ENCODE data around the gene POLR2B.
"Not testable (repeated sequence)": the region's sequence is repeated elsewhere in the genome, so short reads cannot be mapped to it uniquely, and the experiment has no call there.

Gene POLR2B

GRCh38 chr4:56978750-56979303, at the start of gene POLR2B:
Gene POLR2B, plus strand, starts transcription at chr4:56978896. Its CDS starts 90 bp downstream, at chr4:56978986.
- H3K36me3 Mint-ChIP-seq (ENCODE audit: low read depth), result peaks cover 86% of the 10 kb centered on the region
- DNase-seq, result peak; percentile 89
- peak within 1 kb of the TSS; percentile 100 for H3K27ac Mint-ChIP-seq
- H3K9me3 Mint-ChIP-seq, result peaks cover under 1% of the 10 kb centered on the region
- no peaks in the 10 kb centered on the region for H3K27me3 Mint-ChIP-seq
- peak within 1 kb of the TSS; percentile 99 for H3K4me3 Mint-ChIP-seq
- peaks cover 49% of the 10 kb centered on the region for H3K4me1 Mint-ChIP-seq (ENCODE audit: low read depth)

- H3K36me3 Mint-ChIP-seq (ENCODE audit: low read depth), result peaks cover 74% of the 10 kb centered on the region
- no peaks in the 10 kb centered on the region for H3K9me3 Mint-ChIP-seq
- no peaks in the 10 kb centered on the region for H3K27me3 Mint-ChIP-seq
- DNase-seq, result no peak
- H3K4me3 Mint-ChIP-seq, result no peak overlapping the region
- peak overlapping the region; percentile 60 for H3K27ac Mint-ChIP-seq
- peaks cover 44% of the 10 kb centered on the region for H3K4me1 Mint-ChIP-seq (ENCODE audit: low read depth)
These were observed 48.1 kb upstream of the POLR2B start for GRCh38 chr4:56930638-56931037.

GRCh38 chr4:56931924-56932323, 46.8 kb upstream of the POLR2B start:
- Mint-ChIP-seq H3K4me1 (ENCODE audit: low read depth) (peaks cover 44% of the 10 kb centered on the region), H3K9me3 (no peaks in the 10 kb centered on the region), H3K27ac (no peak overlapping the region), H3K4me3 (no peak overlapping the region), H3K27me3 (no peaks in the 10 kb centered on the region), H3K36me3 (ENCODE audit: low read depth) (peaks cover 75% of the 10 kb centered on the region)
- no peak for DNase-seq

- Mint-ChIP-seq H3K9me3 (no peaks in the 10 kb centered on the region), H3K4me3 (no peak overlapping the region), H3K4me1 (ENCODE audit: low read depth) (peaks cover 30% of the 10 kb centered on the region), H3K27ac (peak overlapping the region; percentile 4), H3K36me3 (ENCODE audit: low read depth) (peaks cover 56% of the 10 kb centered on the region), H3K27me3 (no peaks in the 10 kb centered on the region)
- DNase-seq, result no peak
These were observed 41.4 kb upstream of the POLR2B start for GRCh38 chr4:56937262-56937661.

GRCh38 chr4:56939826-56940225, 38.9 kb upstream of the POLR2B start:
- not testable (repeated sequence) for H3K4me3 Mint-ChIP-seq, H3K27me3 Mint-ChIP-seq, H3K9me3 Mint-ChIP-seq, DNase-seq, H3K27ac Mint-ChIP-seq
- H3K36me3 Mint-ChIP-seq (ENCODE audit: low read depth), result peaks cover 36% of the 10 kb centered on the region
- peaks cover 14% of the 10 kb centered on the region for H3K4me1 Mint-ChIP-seq (ENCODE audit: low read depth)

GRCh38 chr4:56940403-56940802, 38.3 kb upstream of the POLR2B start:
- Mint-ChIP-seq H3K4me1 (ENCODE audit: low read depth) (peaks cover 11% of the 10 kb centered on the region), H3K9me3 (no peaks in the 10 kb centered on the region), H3K36me3 (ENCODE audit: low read depth) (peaks cover 31% of the 10 kb centered on the region), H3K4me3 (no peak overlapping the region), H3K27ac (no peak overlapping the region), H3K27me3 (no peaks in the 10 kb centered on the region)
- no peak for DNase-seq

GRCh38 chr4:56940971-56941370, 37.7 kb upstream of the POLR2B start:
- DNase-seq, result no peak
- H3K4me1 Mint-ChIP-seq (ENCODE audit: low read depth), result peaks cover 10% of the 10 kb centered on the region
- H3K27me3 Mint-ChIP-seq, result no peaks in the 10 kb centered on the region
- peaks cover 30% of the 10 kb centered on the region for H3K36me3 Mint-ChIP-seq (ENCODE audit: low read depth)
- no peak overlapping the region for H3K27ac Mint-ChIP-seq
- no peaks in the 10 kb centered on the region for H3K9me3 Mint-ChIP-seq
- H3K4me3 Mint-ChIP-seq, result no peak overlapping the region

GRCh38 chr4:56941403-56941802, 37.3 kb upstream of the POLR2B start:
- Mint-ChIP-seq H3K36me3 (ENCODE audit: low read depth) (peaks cover 27% of the 10 kb centered on the region), H3K27ac (no peak overlapping the region), H3K4me3 (no peak overlapping the region), H3K27me3 (no peaks in the 10 kb centered on the region), H3K4me1 (ENCODE audit: low read depth) (peaks cover 10% of the 10 kb centered on the region), H3K9me3 (no peaks in the 10 kb centered on the region)
- DNase-seq, result no peak

GRCh38 chr4:56953680-56954520, 24.8 kb upstream of the POLR2B start:
- DNase-seq, result no peak
- Mint-ChIP-seq H3K36me3 (ENCODE audit: low read depth) (no peaks in the 10 kb centered on the region), H3K4me1 (ENCODE audit: low read depth) (no peaks in the 10 kb centered on the region), H3K27ac (no peak overlapping the region), H3K4me3 (no peak overlapping the region), H3K9me3 (no peaks in the 10 kb centered on the region), H3K27me3 (no peaks in the 10 kb centered on the region)

- no peak for DNase-seq
- H3K27me3 Mint-ChIP-seq, result no peaks in the 10 kb centered on the region
- H3K9me3 Mint-ChIP-seq, result no peaks in the 10 kb centered on the region
- no peaks in the 10 kb centered on the region for H3K4me1 Mint-ChIP-seq (ENCODE audit: low read depth)
- H3K36me3 Mint-ChIP-seq (ENCODE audit: low read depth), result peaks cover 27% of the 10 kb centered on the region
- H3K4me3 Mint-ChIP-seq, result no peak overlapping the region
- H3K27ac Mint-ChIP-seq, result no peak overlapping the region
These were observed 20.6 kb upstream of the POLR2B start for GRCh38 chr4:56958111-56958517.

GRCh38 chr4:56959100-56959499, 19.6 kb upstream of the POLR2B start:
- no peak for DNase-seq
- Mint-ChIP-seq H3K36me3 (ENCODE audit: low read depth) (peaks cover 37% of the 10 kb centered on the region), H3K4me3 (no peak overlapping the region), H3K4me1 (ENCODE audit: low read depth) (no peaks in the 10 kb centered on the region), H3K27ac (no peak overlapping the region), H3K27me3 (no peaks in the 10 kb centered on the region), H3K9me3 (no peaks in the 10 kb centered on the region)

- Mint-ChIP-seq H3K27me3 (no peaks in the 10 kb centered on the region), H3K36me3 (ENCODE audit: low read depth) (peaks cover 54% of the 10 kb centered on the region), H3K4me3 (no peak overlapping the region), H3K27ac (peak overlapping the region; percentile 40), H3K9me3 (no peaks in the 10 kb centered on the region), H3K4me1 (ENCODE audit: low read depth) (peaks cover 5% of the 10 kb centered on the region)
- no peak for DNase-seq
These were observed 17.6 kb upstream of the POLR2B start for GRCh38 chr4:56961107-56961500.

- Mint-ChIP-seq H3K4me3 (no peak overlapping the region), H3K36me3 (ENCODE audit: low read depth) (peaks cover 95% of the 10 kb centered on the region), H3K27me3 (no peaks in the 10 kb centered on the region), H3K27ac (peak overlapping the region; percentile 91), H3K4me1 (ENCODE audit: low read depth) (peaks cover 43% of the 10 kb centered on the region), H3K9me3 (peaks cover 12% of the 10 kb centered on the region)
- no peak for DNase-seq
These were observed 7.3 kb upstream of the POLR2B start for GRCh38 chr4:56971383-56971782.

- peak overlapping the region; percentile 91 for H3K27ac Mint-ChIP-seq
- peaks cover 43% of the 10 kb centered on the region for H3K4me1 Mint-ChIP-seq (ENCODE audit: low read depth)
- peaks cover 92% of the 10 kb centered on the region for H3K36me3 Mint-ChIP-seq (ENCODE audit: low read depth)
- H3K9me3 Mint-ChIP-seq, result peaks cover 12% of the 10 kb centered on the region
- H3K4me3 Mint-ChIP-seq, result peak overlapping the region; percentile 38
- no peak for DNase-seq
- H3K27me3 Mint-ChIP-seq, result no peaks in the 10 kb centered on the region
These were observed 6.3 kb upstream of the POLR2B start for GRCh38 chr4:56972389-56972788.

- Mint-ChIP-seq H3K27me3 (no peaks in the 10 kb centered on the region), H3K36me3 (ENCODE audit: low read depth) (peaks cover 92% of the 10 kb centered on the region), H3K9me3 (peaks cover 12% of the 10 kb centered on the region), H3K4me1 (ENCODE audit: low read depth) (peaks cover 43% of the 10 kb centered on the region), H3K4me3 (peak overlapping the region; percentile 38), H3K27ac (peak overlapping the region; percentile 91)
- no peak for DNase-seq
These were observed 5.9 kb upstream of the POLR2B start for GRCh38 chr4:56972809-56973208.

Data from activated T-cell treated with anti-CD3 and anti-CD28 coated beads, Interleukin-2, amount 50 U/mL, for 24 hours (primary cell).